Mammary epithelial cell (primary cell): ENCODE data around the gene ACSS1.

ENCODE experiments used
- CTCF ChIP-seq, 2 donors: IDR thresholded peaks in 1 of 2; conservative IDR thresholded peaks in 1 of 2; 2 replicates each; pipeline ENCODE4 v1.5.1; 2011 to 2012; ENCODE audit warnings: inconsistent platforms in 2 of 2, low read length in 2 of 2, mild to moderate bottlenecking in 2 of 2, control low read depth in 1 of 2, low read depth in 1 of 2; ENCODE audit not compliant: insufficient read depth in 1 of 2; ENCODE audit errors: extremely low read depth in 1 of 2
- EZH2 ChIP-seq: IDR thresholded peaks from 2 replicates; pipeline ENCODE4 v1.6.1; 2012; ENCODE audit warnings: low read length, inconsistent platforms, borderline replicate concordance

- TF ChIP-seq CTCF (conservative IDR thresholded peaks at IDR 0.05 in 1 of 2, IDR thresholded peaks at IDR 0.05 in 1 of 2; ENCODE audit: extremely low read depth in 1 of 2, insufficient read depth in 1 of 2, low read depth in 1 of 2, low read length in 2 of 2), result no peak
- TF ChIP-seq EZH2, result no peak
Observed at GRCh38 chr20:25013478-25014380, 44.2 kb downstream of the ACSS1 start.
